CMK (cell line): Measurements from ENCODE around the gene ALPL.

Experiments used
- DNase-seq: peaks from one replicate; pipeline ENCODE4 v3.0.0-alpha.2; 2010; ENCODE audit warnings: low read depth

Gene ALPL

GRCh38 chr1:21618561-21619374 is 109.5 kb downstream of the ALPL start:
- DNase-seq, result no peak

GRCh38 chr1:21619375-21619947 is 110.2 kb downstream of the ALPL start:
- no peak for DNase-seq

- no peak for DNase-seq
Measured at GRCh38 chr1:21620011-21620410, 110.8 kb downstream of the ALPL start.

- DNase-seq, result no peak
Measured at GRCh38 chr1:21620496-21620895, 111.3 kb downstream of the ALPL start.

- DNase-seq, result no peak
Measured at GRCh38 chr1:21621051-21621450, 111.8 kb downstream of the ALPL start.

GRCh38 chr1:21621761-21622436 is 112.7 kb downstream of the ALPL start:
- no peak for DNase-seq

- no peak for DNase-seq
Measured at GRCh38 chr1:21622466-21623315, 113.5 kb downstream of the ALPL start.

- DNase-seq, result no peak
Measured at GRCh38 chr1:21623410-21623961, 114.3 kb downstream of the ALPL start.

GRCh38 chr1:21624571-21625389 is 115.6 kb downstream of the ALPL start:
- no peak for DNase-seq

- DNase-seq, result no peak
Measured at GRCh38 chr1:21625390-21626190, 116.4 kb downstream of the ALPL start.

- DNase-seq, result no peak
Measured at GRCh38 chr1:21626921-21627339, 117.7 kb downstream of the ALPL start.
